GM18858 (cell line): ENCODE data around the gene SPINK13.
"Not testable (repeated sequence)": the region's sequence is repeated elsewhere in the genome, so short reads cannot be mapped to it uniquely, and the experiment has no call there.

ENCODE experiments used
- ATAC-seq: cut with Tn5 transposase; IDR thresholded peaks from one replicate; pipeline ENCODE4 v1.9.1; 2021; ENCODE audit not compliant: unreplicated experiment

Gene SPINK13

GRCh38 chr5:148268566-148268965, at the start of gene SPINK13:
Gene SPINK13, plus strand, starts transcription at chr5:148268794. Its CDS starts 1,279 bp downstream, at chr5:148270073.
- no peak for ATAC-seq

- ATAC-seq, result no peak
These were observed 47.1 kb upstream of the SPINK13 start for GRCh38 chr5:148221508-148221907.

- ATAC-seq, result no peak
These were observed 44.4 kb upstream of the SPINK13 start for GRCh38 chr5:148224117-148224742.

GRCh38 chr5:148228392-148228984, 40.1 kb upstream of the SPINK13 start:
- ATAC-seq, result no peak

GRCh38 chr5:148229840-148230239, 38.8 kb upstream of the SPINK13 start:
- ATAC-seq, result no peak

- ATAC-seq, result no peak
These were observed 38.4 kb upstream of the SPINK13 start for GRCh38 chr5:148230240-148230639.

- ATAC-seq, result no peak
These were observed 30.7 kb upstream of the SPINK13 start for GRCh38 chr5:148237785-148238417.

- ATAC-seq, result no peak
These were observed 30.2 kb upstream of the SPINK13 start, which contains the start of gene MARCOL for GRCh38 chr5:148238418-148238794. Gene MARCOL, plus strand, starts transcription at chr5:148238525. Its CDS starts 73 bp downstream, at chr5:148238598.

- no peak for ATAC-seq
These were observed 19.7 kb upstream of the SPINK13 start for GRCh38 chr5:148248894-148249293.

- no peak for ATAC-seq
These were observed 13.1 kb upstream of the SPINK13 start for GRCh38 chr5:148255456-148255855.

GRCh38 chr5:148259288-148259687, 9.3 kb upstream of the SPINK13 start:
- ATAC-seq, result no peak

GRCh38 chr5:148261221-148261620, 7.4 kb upstream of the SPINK13 start:
- ATAC-seq, result no peak

GRCh38 chr5:148267962-148268361, 632 bp upstream of the SPINK13 start:
- no peak for ATAC-seq

- not testable (repeated sequence) for ATAC-seq
These were observed 6.5 kb downstream of the SPINK13 start for GRCh38 chr5:148275129-148275528.

- not testable (repeated sequence) for ATAC-seq
These were observed 12.3 kb downstream of the SPINK13 start for GRCh38 chr5:148280893-148281292.

- ATAC-seq, result not testable (repeated sequence)
These were observed 12.7 kb downstream of the SPINK13 start for GRCh38 chr5:148281336-148281735.

- ATAC-seq, result no peak
These were observed 21.9 kb downstream of the SPINK13 start for GRCh38 chr5:148290271-148291195.

- no peak for ATAC-seq
These were observed 29.1 kb downstream of the SPINK13 start for GRCh38 chr5:148297731-148298130.

GRCh38 chr5:148306446-148306845, 37.9 kb downstream of the SPINK13 start:
- ATAC-seq, result no peak

GRCh38 chr5:148309019-148309418, 40.4 kb downstream of the SPINK13 start:
- no peak for ATAC-seq

GRCh38 chr5:148309746-148310145, 41.2 kb downstream of the SPINK13 start:
- no peak for ATAC-seq
